Colonic mucosa (tissue), 4 donors: ENCODE data around the gene SPRR2B. TPM values are rescaled to one million over a fixed set of nuclear protein-coding genes. Genes with fewer than 3 reads are reported as not detected.
"Not testable (repeated sequence)": the region's sequence is repeated elsewhere in the genome, so short reads cannot be mapped to it uniquely, and the experiment has no call there.

Experiments
- DNase-seq: peaks from one replicate; pipeline ENCODE4 v3.0.0-alpha.2; 2020
- H3K27ac ChIP-seq: fragments of 200-600 bp; one replicate; pipeline ENCODE4 v1.8.0; 2021
- H3K27me3 ChIP-seq: fragments of 200-600 bp; one replicate; pipeline ENCODE4 v1.8.0; 2021
- H3K36me3 ChIP-seq: fragments of 200-600 bp; one replicate; pipeline ENCODE4 v1.8.0; 2021
- H3K4me1 ChIP-seq: fragments of 200-600 bp; one replicate; pipeline ENCODE4 v1.8.0; 2021; ENCODE audit warnings: mild to moderate bottlenecking
- H3K4me3 ChIP-seq: fragments of 200-600 bp; one replicate; pipeline ENCODE4 v1.8.0; 2021
- H3K9ac ChIP-seq, 2 donors: one replicate each; pipeline ENCODE4 v1.7.0; 2013; ENCODE audit warnings: control low read depth in 2 of 2, low read depth in 2 of 2, low read length in 2 of 2
- H3K9me3 ChIP-seq: fragments of 200-600 bp; one replicate; pipeline ENCODE4 v1.8.0; 2021
- intact Hi-C: fragments of 100-400 bp; cut with DNase I; formaldehyde crosslinking; loops from one replicate; pipeline ENCODE4 v1.14.1; 2022
- total RNA-seq, 2 donors: library from RNA; stranded (reverse); fragmentation: NEBNext Ultra II Directional in 1 of 2; extraction: Animal tissue kit (Norgen Biotek cat#: 25700) in 1 of 2; gene quantifications; one replicate each; pipeline ENCODE4 v1.2.1, GENCODE V29; 2021
- TF ChIP-seq, protein P1 (sequence below): fragments of 200-600 bp; IDR thresholded peaks from one replicate; pipeline ENCODE4 v1.8.0; 2022; ENCODE audit warnings: antibody characterized with exemption, mild to moderate bottlenecking
- donor health status: healthy.
- donor health status: DM: no; HTN: no; CAD: no.
- donor health status: DM: no; HTN: no; CAD: no.

Gene SPRR2B
- total RNA-seq, 2 donors from 2014 or later, result not detected

DNA sequence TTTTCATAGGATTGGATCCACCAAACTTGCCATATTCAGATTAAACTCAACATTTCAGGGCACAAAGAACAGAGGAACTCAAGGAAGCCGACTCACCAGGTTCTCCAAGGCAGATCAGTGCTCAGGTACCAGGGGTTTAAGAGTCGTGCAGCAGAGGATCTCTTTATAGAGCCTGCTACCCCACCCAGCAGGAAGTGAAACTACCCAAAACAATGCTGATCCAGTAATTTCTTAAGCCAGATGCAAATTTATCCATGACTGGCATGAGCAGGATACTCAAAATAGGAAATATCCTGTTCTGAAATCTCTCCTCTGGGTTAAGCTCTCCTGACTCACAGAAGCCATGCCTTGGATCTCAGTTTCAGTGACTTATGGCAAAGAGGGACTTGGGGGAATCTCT, 14.0 kb downstream of the SPRR2B start, which contains the start of gene SPRR2A:
Gene SPRR2A, minus strand, starts transcription at position 138 of the 400 bp plus-strand sequence. CDS start 777 bp downstream, outside the sequence.
- intact Hi-C loops, result no loop called here
- no peaks in the 10 kb centered on the region for H3K9me3 ChIP-seq
- no peak within 1 kb of the TSS for H3K4me3 ChIP-seq
- no peaks in the 10 kb centered on the region for H3K36me3 ChIP-seq
- TF ChIP-seq, protein P1, sequence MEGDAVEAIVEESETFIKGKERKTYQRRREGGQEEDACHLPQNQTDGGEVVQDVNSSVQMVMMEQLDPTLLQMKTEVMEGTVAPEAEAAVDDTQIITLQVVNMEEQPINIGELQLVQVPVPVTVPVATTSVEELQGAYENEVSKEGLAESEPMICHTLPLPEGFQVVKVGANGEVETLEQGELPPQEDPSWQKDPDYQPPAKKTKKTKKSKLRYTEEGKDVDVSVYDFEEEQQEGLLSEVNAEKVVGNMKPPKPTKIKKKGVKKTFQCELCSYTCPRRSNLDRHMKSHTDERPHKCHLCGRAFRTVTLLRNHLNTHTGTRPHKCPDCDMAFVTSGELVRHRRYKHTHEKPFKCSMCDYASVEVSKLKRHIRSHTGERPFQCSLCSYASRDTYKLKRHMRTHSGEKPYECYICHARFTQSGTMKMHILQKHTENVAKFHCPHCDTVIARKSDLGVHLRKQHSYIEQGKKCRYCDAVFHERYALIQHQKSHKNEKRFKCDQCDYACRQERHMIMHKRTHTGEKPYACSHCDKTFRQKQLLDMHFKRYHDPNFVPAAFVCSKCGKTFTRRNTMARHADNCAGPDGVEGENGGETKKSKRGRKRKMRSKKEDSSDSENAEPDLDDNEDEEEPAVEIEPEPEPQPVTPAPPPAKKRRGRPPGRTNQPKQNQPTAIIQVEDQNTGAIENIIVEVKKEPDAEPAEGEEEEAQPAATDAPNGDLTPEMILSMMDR, result no peak
- H3K9ac ChIP-seq, result no peak within 1 kb of the TSS
- DNase-seq, result no peak
- no peaks in the 10 kb centered on the region for H3K27me3 ChIP-seq
- H3K4me1 ChIP-seq, result no peaks in the 10 kb centered on the region
- no peak within 1 kb of the TSS for H3K27ac ChIP-seq

DNA sequence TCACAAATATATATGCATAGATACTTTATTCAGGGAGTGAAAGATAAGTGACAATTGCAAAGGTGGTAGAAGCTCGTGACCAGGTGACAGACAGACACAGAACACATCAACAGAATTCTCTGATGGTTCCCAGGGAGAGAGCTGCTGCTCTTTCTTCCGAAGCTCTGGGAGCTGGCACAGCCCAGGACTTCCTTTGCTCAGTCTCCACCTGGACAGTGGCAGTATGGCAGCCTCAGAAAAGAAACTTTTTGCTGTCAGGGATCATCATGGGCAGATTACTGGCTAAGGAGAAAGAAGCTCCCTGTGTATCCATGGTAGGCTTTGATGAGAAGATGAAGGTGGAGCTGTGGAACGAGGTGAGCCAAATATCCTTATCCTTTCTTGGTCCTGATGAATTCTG, 15.3 kb downstream of the SPRR2B start:
- H3K9me3 ChIP-seq, H3K27me3 ChIP-seq, intact Hi-C loops, DNase-seq, H3K27ac ChIP-seq, H3K36me3 ChIP-seq, H3K9ac ChIP-seq, H3K4me1 ChIP-seq, H3K4me3 ChIP-seq: not testable (repeated sequence)

DNA sequence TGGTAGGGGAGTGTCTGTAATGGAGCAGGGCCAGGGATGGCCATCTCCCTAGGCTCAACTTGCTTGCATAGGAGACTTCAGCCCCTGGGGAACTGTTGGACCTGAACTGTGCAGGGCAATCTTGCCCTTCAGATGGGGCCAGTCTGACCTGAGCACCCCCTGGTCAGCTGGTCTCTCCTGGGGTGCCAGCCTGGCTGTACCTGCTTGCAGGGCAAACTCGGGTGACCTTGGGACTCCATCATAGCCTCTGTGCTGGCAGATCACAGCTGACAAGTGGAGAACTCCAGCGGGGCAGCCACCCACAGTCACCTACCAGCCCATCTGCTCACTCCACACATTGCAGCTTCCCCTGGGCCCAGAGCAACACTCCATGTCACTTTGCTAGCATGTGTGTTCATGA, 22.2 kb downstream of the SPRR2B start:
- DNase-seq, result no peak
- H3K4me1 ChIP-seq, result no peaks in the 10 kb centered on the region
- no peaks in the 10 kb centered on the region for H3K9me3 ChIP-seq
- no peak overlapping the region for H3K9ac ChIP-seq
- intact Hi-C loops, result no loop called here
- H3K27ac ChIP-seq, result no peak overlapping the region
- TF ChIP-seq, protein P1, result no peak
- no peaks in the 10 kb centered on the region for H3K27me3 ChIP-seq
- no peaks in the 10 kb centered on the region for H3K36me3 ChIP-seq
- no peak overlapping the region for H3K4me3 ChIP-seq

DNA sequence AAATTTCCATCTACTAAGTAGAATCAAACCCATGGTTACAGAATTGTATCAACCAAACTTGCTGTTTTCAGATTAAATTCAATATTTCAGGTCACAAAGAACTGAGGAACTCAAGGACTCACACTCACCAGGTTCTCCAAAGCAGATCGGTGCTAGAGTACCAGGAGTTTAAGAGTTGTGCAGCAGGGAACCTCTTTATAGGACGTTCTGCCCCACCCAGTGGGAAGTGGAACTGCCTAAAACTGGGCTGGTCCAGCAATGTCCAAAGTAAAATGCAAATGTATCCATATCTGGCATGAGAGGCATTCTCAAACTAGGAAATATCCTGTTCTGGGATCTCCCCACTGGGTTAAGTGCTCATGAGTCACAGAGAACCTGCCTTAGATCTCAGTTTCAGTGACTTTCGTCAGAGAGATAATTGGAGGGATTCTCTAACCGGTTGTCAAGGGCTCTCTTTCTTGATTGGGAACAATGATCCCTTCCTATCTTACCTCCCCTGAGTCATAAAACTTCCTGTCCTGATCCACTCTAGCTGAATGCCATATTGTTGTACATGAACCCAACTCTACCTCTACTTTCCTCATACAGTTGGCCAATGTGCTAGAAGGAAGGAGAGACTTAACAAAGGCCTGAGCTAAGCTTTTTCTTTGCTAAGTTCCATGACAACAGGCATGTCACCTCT, 30.3 kb downstream of the SPRR2B start, which contains the start of gene SPRR2D:
Gene SPRR2D, minus strand, starts transcription at position 171 of the 682 bp plus-strand sequence. CDS start 774 bp downstream, outside the sequence.
- Histone ChIP-seq H3K4me1 (no peaks in the 10 kb centered on the region), H3K27ac (no peak within 1 kb of the TSS)

DNA sequence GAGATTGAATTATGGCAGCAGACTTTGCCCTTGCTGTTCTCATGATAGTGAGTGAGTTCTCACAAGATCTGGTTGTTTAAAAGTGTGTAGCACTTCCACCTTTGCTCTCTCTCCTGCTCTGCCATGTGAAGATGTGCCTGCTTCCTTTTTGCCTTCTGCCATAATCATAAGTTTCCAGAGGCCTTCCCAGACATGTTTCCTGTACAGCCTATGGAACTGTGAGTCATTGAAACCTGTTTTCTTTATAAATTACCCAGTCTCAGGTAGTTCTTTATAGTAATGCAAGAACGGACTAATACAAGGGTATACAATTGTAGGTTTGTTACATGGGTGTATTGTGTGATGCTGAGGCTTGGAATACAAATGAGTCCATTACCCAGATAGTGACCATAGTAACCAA, 36.2 kb downstream of the SPRR2B start:
- TF ChIP-seq, protein P1, result no peak
- Histone ChIP-seq H3K27me3 (no peaks in the 10 kb centered on the region), H3K27ac (no peak overlapping the region), H3K36me3 (no peaks in the 10 kb centered on the region), H3K9ac (no peak overlapping the region), H3K9me3 (no peaks in the 10 kb centered on the region), H3K4me1 (no peaks in the 10 kb centered on the region), H3K4me3 (no peak overlapping the region)
- intact Hi-C loops, result no loop called here
- no peak for DNase-seq

More for the DNA sequence above, 30.3 kb downstream of the SPRR2B start, which contains the start of gene SPRR2D:
- no peak for DNase-seq
- H3K4me3 ChIP-seq, result no peak within 1 kb of the TSS
- TF ChIP-seq, protein P1, result no peak
- intact Hi-C loops, result no loop called here
- no peaks in the 10 kb centered on the region for H3K27me3 ChIP-seq
- no peaks in the 10 kb centered on the region for H3K36me3 ChIP-seq
- H3K9ac ChIP-seq, result no peak within 1 kb of the TSS
- H3K9me3 ChIP-seq, result no peaks in the 10 kb centered on the region

DNA sequence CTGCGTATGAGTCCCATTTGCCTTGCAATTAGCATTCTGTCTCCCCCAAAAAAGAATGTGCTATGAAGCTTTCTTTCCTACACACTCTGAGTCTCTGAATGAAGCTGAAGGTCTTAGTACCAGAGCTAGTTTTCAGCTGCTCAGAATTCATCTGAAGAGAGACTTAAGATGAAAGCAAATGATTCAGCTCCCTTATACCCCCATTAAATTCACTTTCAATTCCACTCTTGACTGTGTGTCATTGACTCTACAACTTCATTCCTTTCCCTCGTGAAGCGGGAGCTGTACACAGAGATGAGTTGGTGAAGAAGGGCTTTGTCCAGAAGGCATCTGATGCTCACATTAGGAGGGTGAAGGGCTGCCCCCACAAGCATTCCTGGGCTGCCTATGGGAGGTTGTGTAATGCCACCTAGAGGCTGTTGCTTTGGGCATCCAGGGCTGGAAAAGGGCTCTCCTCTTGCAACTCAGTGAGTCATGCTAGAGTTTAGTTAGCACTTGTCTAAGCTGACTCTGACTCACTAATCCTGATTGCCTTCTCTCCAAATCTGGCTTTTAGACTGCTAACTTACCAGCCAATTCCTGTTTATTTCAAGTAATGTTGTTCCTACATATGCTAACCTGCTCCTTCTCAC, 38.6 kb downstream of the SPRR2B start:
- Histone ChIP-seq H3K9me3 (no peaks in the 10 kb centered on the region), H3K27me3 (no peaks in the 10 kb centered on the region), H3K9ac (no peak overlapping the region), H3K27ac (no peak overlapping the region), H3K36me3 (no peaks in the 10 kb centered on the region), H3K4me1 (no peaks in the 10 kb centered on the region), H3K4me3 (no peak overlapping the region)
- intact Hi-C loops, result no loop called here
- DNase-seq, result no peak
- TF ChIP-seq, protein P1, result no peak
